GM23338 (cell line): ENCODE results near the gene PRG3. TPM values are rescaled to one million over a fixed set of nuclear protein-coding genes. Genes with fewer than 3 reads are reported as not detected.

ENCODE experiments used
- ATAC-seq: fragments of 200-7000 bp; cut with Tn5 transposase; 3 replicates; pipeline ENCODE4 v1.9.1; 2020
- DNase-seq: peaks from one replicate; pipeline ENCODE4 v3.0.0-alpha.2; 2015; ENCODE audit warnings: low spot score
- H2AFZ ChIP-seq: fragments of 200-600 bp; sonication (generic); 2 replicates; pipeline ENCODE4 v1.8.0; 2016; ENCODE audit warnings: antibody characterized with exemption, mild to moderate bottlenecking, moderate library complexity
- H3F3A ChIP-seq: fragments of 200-600 bp; sonication (generic); replicated peaks from 2 replicates; pipeline ENCODE4 v1.8.0; 2017; ENCODE audit warnings: antibody characterized with exemption, mixed run types, low read depth
- H3K27ac ChIP-seq: fragments of 200-600 bp; sonication (generic); 2 replicates; pipeline ENCODE4 v1.6.1; 2016; ENCODE audit warnings: low read depth
- H3K27me3 ChIP-seq: fragments of 200-600 bp; sonication (generic); 2 replicates; pipeline ENCODE4 v1.8.0; 2016; ENCODE audit warnings: mild to moderate bottlenecking, mixed run types, moderate library complexity; ENCODE audit not compliant: insufficient read depth
- H3K36me3 ChIP-seq: fragments of 200-600 bp; sonication (generic); 2 replicates; pipeline ENCODE4 v1.8.0; 2016; ENCODE audit warnings: mild to moderate bottlenecking; ENCODE audit not compliant: insufficient read depth
- H3K4me1 ChIP-seq: fragments of 200-600 bp; sonication (generic); 2 replicates; pipeline ENCODE4 v1.8.0; 2016; ENCODE audit warnings: mild to moderate bottlenecking, moderate library complexity; ENCODE audit not compliant: insufficient read depth
- H3K4me2 ChIP-seq: fragments of 200-600 bp; sonication (generic); 2 replicates; pipeline ENCODE4 v1.7.1; 2017; ENCODE audit warnings: mixed run types
- H3K4me3 ChIP-seq: fragments of 200-600 bp; sonication (generic); 2 replicates; pipeline ENCODE4 v1.6.1; 2016; ENCODE audit warnings: mixed run types
- H3K79me2 ChIP-seq: fragments of 200-600 bp; sonication (generic); replicated peaks from 2 replicates; pipeline ENCODE4 v1.8.0; 2017; ENCODE audit warnings: mild to moderate bottlenecking; ENCODE audit not compliant: insufficient read depth
- H3K9me2 ChIP-seq: fragments of 200-600 bp; sonication (generic); 2 replicates; pipeline ENCODE4 v1.8.0; 2017; ENCODE audit not compliant: insufficient read depth
- H4K20me1 ChIP-seq: fragments of 200-600 bp; sonication (generic); replicated peaks from 2 replicates; pipeline ENCODE4 v1.8.0; 2017; ENCODE audit warnings: mild to moderate bottlenecking; ENCODE audit not compliant: insufficient read depth
- H3K27ac Mint-ChIP-seq: 2 replicates; pipeline ENCODE4 v1.8.0; 2020; ENCODE audit warnings: inconsistent platforms, mild to moderate bottlenecking, moderate library complexity, mixed read lengths
- H3K27me3 Mint-ChIP-seq: 3 replicates; pipeline ENCODE4 v1.8.0; 2022; ENCODE audit warnings: low read depth, mild to moderate bottlenecking, moderate library complexity, mixed read lengths, inconsistent platforms; ENCODE audit not compliant: insufficient read depth, poor library complexity
- H3K36me3 Mint-ChIP-seq: 3 replicates; pipeline ENCODE4 v1.8.0; 2021; ENCODE audit warnings: low read depth, mild to moderate bottlenecking, inconsistent platforms, moderate library complexity, mixed read lengths
- H3K4me1 Mint-ChIP-seq: 3 replicates; pipeline ENCODE4 v1.8.0; 2020; ENCODE audit warnings: mild to moderate bottlenecking, inconsistent platforms, mixed read lengths
- H3K4me3 Mint-ChIP-seq: 3 replicates; pipeline ENCODE4 v1.8.0; 2021; ENCODE audit warnings: moderate library complexity, mild to moderate bottlenecking, inconsistent platforms, mixed read lengths
- H3K9me3 Mint-ChIP-seq: 3 replicates; pipeline ENCODE4 v1.8.0; 2020; ENCODE audit warnings: moderate library complexity, mild to moderate bottlenecking, inconsistent platforms, mixed read lengths
- CREB1 ChIP-seq: fragments of 250-450 bp; sonication (Bioruptor Pico); IDR thresholded peaks from 2 replicates; pipeline ENCODE4 v1.5.0; 2020; ENCODE audit warnings: low read depth, mild to moderate bottlenecking, moderate library complexity
- ETS1 ChIP-seq: IDR thresholded peaks from 2 replicates; pipeline ENCODE4 v1.6.1; 2016; ENCODE audit warnings: antibody characterized with exemption
- EZH2phosphoT487 ChIP-seq: fragments of 200-600 bp; sonication (generic); IDR thresholded peaks from one replicate; pipeline ENCODE4 v1.8.1; 2018; ENCODE audit warnings: antibody characterized with exemption; ENCODE audit not compliant: unreplicated experiment
- NANOG ChIP-seq: IDR thresholded peaks from 2 replicates; pipeline ENCODE4 v1.6.1; 2016; ENCODE audit warnings: antibody characterized with exemption, borderline replicate concordance
- POLR2AphosphoS5 ChIP-seq: IDR thresholded peaks from 2 replicates; pipeline ENCODE4 v1.6.1; 2016; ENCODE audit warnings: antibody characterized with exemption, low read depth
- STAT1 ChIP-seq: IDR thresholded peaks from one replicate; pipeline ENCODE4 v1.6.1; 2016; ENCODE audit warnings: antibody characterized with exemption; ENCODE audit not compliant: unreplicated experiment
- ZNF114 ChIP-seq: fragments of 250-450 bp; sonication (Bioruptor Pico); IDR thresholded peaks from 2 replicates; pipeline ENCODE4 v1.5.0; 2020; ENCODE audit warnings: mild to moderate bottlenecking, moderate library complexity
- ZNF331 ChIP-seq: fragments of 250-450 bp; sonication (Bioruptor Pico); IDR thresholded peaks from 2 replicates; pipeline ENCODE4 v1.5.0; 2020; ENCODE audit warnings: low read depth, mild to moderate bottlenecking, moderate library complexity
- polyA plus RNA-seq: library from polyadenylated mRNA; unstranded; fragments of >200 nt; fragmentation: Nextera tagmentation; extraction: Ambion mirVana; gene quantifications from 2 replicates; pipeline ENCODE4 v1.2.1, GENCODE V29; 2016
- total RNA-seq: library from RNA; depleted of rRNA; stranded (reverse); fragments of >200 nt; shearing (Covaris generic); gene quantifications from 2 replicates; pipeline ENCODE4 v1.2.3, GENCODE V29; 2014
- TF ChIP-seq, protein P1 (sequence below): IDR thresholded peaks from one replicate; pipeline ENCODE4 v1.6.1; 2018; ENCODE audit warnings: antibody characterized with exemption; ENCODE audit not compliant: unreplicated experiment
- TF ChIP-seq, protein P2 (sequence below), 2 experiments: fragments of 200-600 bp in 1 of 2; sonication (generic) in 1 of 2; conservative IDR thresholded peaks; 2 replicates each; pipeline versions ENCODE4 v1.5.1 to v1.6.1; 2016 to 2017; ENCODE audit warnings: antibody characterized with exemption in 2 of 2, low read depth in 2 of 2, mild to moderate bottlenecking in 2 of 2, moderate library complexity in 1 of 2

Gene PRG3
- total and polyA plus RNA-seq, 2 experiments from 2014 or later: not detected

DNA sequence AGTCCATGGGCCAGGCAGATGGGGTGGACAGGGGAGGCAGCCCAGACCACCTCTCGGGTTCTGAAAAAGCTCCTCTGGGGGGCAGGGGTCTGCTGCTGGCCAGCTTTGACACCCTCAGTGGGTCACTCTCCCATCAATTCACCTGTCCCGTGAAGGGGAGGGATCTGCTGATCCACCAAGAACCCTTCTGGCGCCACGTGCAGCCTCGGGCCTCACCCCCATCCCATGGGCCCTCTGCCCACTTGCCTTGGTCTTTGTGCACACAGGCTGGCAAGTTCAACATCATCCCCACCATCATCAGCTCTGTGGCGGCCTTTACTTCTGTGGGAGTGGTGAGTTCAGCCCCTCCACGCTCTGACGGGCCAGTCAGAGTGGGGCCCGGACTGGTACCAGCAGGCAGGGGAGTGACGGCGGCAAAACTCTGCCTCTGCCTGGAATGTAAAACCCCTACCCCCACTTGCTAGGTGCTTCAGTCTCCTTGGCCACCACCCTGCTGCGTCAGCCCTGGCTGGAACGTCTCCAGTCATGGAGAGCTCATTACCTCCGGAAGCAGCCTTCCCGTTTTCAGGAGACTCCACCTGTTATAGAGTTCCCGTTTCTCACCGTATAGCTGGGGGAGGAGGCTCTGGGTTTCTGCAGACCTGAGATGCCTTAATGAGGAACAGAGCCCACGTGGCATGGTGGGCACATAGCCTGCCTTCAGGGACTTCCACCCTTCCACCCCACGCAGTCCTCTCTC, 12.7 kb downstream of the PRG3 start:
- no peak overlapping the region for H3K4me3 ChIP-seq
- H3K9me3 Mint-ChIP-seq: no peaks in the 10 kb centered on the region
- no peaks in the 10 kb centered on the region for H3K79me2 ChIP-seq

DNA sequence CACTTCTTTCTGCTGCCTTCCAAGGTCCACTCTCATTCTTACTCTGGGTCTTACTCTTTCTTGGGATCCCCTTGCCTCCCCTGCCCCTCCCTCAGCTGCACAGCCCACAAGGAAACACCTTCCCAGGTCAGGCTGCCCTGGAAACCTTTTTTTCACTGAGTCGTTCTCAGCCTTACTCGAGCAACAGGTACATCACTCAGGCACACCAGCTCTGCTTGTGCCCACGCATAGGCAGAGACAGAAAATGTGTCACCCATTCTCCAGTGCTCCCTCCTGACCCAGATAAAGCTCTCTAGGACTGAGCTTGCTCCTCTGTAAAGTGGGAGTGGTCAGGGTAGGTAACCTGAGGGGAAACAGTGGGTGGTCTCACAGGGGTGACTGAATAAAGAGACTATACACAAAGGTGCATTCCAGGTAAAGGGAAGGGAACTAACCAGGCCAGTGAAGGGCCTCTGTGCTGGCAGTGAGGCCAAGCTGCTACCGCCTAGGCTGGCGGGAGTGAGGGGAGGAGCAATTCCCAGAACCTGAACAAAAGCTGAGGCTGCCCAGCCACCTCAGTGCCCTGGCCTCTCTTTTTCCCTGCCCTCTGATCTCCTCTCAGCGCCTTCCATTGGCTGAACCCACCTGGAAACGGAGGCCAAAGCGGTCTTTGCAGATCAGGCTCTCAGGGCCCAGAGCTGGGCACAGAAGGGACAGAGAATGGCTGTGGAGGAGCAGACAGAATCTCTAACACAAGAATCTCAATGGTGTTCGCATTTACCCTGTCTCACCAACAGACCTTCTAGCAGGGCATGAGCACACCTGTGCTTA, 15.9 kb downstream of the PRG3 start:
- peaks cover 22% of the 10 kb centered on the region for H3K4me1 Mint-ChIP-seq
- Histone ChIP-seq H2AFZ (peak overlapping the region; percentile 95), H3K36me3 (no peaks in the 10 kb centered on the region), H3K79me2 (no peaks in the 10 kb centered on the region), H3F3A (0 out of 2 replicates have a peak, but pooled peaks cover 3% of the 10 kb centered on the region), H3K4me2 (peak overlapping the region; percentile 63), H3K4me1 (peaks cover 15% of the 10 kb centered on the region), H3K9me2 (no peaks in the 10 kb centered on the region), H4K20me1 (no peaks in the 10 kb centered on the region), H3K27me3 (no peaks in the 10 kb centered on the region), H3K4me3 (no peak overlapping the region), H3K27ac (no peak overlapping the region)
- no peaks in the 10 kb centered on the region for H3K9me3 Mint-ChIP-seq
- peak; percentile 81 for DNase-seq
- ATAC-seq: peak; percentile 98
- peaks cover 3% of the 10 kb centered on the region for H3K27me3 Mint-ChIP-seq
- H3K4me3 Mint-ChIP-seq: no peak overlapping the region
- TF ChIP-seq NANOG (no peak), STAT1 (no peak), CREB1 (CRISPR knock-in tag) (no peak), POLR2AphosphoS5 (no peak), ZNF331 (CRISPR knock-in tag) (no peak), ETS1 (no peak), EZH2phosphoT487 (no peak)
- TF ChIP-seq, protein P1, sequence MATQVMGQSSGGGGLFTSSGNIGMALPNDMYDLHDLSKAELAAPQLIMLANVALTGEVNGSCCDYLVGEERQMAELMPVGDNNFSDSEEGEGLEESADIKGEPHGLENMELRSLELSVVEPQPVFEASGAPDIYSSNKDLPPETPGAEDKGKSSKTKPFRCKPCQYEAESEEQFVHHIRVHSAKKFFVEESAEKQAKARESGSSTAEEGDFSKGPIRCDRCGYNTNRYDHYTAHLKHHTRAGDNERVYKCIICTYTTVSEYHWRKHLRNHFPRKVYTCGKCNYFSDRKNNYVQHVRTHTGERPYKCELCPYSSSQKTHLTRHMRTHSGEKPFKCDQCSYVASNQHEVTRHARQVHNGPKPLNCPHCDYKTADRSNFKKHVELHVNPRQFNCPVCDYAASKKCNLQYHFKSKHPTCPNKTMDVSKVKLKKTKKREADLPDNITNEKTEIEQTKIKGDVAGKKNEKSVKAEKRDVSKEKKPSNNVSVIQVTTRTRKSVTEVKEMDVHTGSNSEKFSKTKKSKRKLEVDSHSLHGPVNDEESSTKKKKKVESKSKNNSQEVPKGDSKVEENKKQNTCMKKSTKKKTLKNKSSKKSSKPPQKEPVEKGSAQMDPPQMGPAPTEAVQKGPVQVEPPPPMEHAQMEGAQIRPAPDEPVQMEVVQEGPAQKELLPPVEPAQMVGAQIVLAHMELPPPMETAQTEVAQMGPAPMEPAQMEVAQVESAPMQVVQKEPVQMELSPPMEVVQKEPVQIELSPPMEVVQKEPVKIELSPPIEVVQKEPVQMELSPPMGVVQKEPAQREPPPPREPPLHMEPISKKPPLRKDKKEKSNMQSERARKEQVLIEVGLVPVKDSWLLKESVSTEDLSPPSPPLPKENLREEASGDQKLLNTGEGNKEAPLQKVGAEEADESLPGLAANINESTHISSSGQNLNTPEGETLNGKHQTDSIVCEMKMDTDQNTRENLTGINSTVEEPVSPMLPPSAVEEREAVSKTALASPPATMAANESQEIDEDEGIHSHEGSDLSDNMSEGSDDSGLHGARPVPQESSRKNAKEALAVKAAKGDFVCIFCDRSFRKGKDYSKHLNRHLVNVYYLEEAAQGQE: no peak
- TF ChIP-seq, protein P2, sequence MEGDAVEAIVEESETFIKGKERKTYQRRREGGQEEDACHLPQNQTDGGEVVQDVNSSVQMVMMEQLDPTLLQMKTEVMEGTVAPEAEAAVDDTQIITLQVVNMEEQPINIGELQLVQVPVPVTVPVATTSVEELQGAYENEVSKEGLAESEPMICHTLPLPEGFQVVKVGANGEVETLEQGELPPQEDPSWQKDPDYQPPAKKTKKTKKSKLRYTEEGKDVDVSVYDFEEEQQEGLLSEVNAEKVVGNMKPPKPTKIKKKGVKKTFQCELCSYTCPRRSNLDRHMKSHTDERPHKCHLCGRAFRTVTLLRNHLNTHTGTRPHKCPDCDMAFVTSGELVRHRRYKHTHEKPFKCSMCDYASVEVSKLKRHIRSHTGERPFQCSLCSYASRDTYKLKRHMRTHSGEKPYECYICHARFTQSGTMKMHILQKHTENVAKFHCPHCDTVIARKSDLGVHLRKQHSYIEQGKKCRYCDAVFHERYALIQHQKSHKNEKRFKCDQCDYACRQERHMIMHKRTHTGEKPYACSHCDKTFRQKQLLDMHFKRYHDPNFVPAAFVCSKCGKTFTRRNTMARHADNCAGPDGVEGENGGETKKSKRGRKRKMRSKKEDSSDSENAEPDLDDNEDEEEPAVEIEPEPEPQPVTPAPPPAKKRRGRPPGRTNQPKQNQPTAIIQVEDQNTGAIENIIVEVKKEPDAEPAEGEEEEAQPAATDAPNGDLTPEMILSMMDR (conservative IDR thresholded peaks at IDR 0.05; ENCODE audit: low read depth in 2 of 2): no peak
- no peaks in the 10 kb centered on the region for H3K36me3 Mint-ChIP-seq
- H3K27ac Mint-ChIP-seq: no peak overlapping the region

More for the DNA sequence above, 12.7 kb downstream of the PRG3 start:
- Histone ChIP-seq H2AFZ (no peak overlapping the region), H3K4me1 (peaks cover 15% of the 10 kb centered on the region), H3K36me3 (no peaks in the 10 kb centered on the region), H4K20me1 (no peaks in the 10 kb centered on the region), H3K4me2 (no peak overlapping the region), H3K27ac (no peak overlapping the region), H3F3A (0 out of 2 replicates have a peak, but pooled peaks cover 3% of the 10 kb centered on the region), H3K27me3 (no peaks in the 10 kb centered on the region), H3K9me2 (no peaks in the 10 kb centered on the region)
- Mint-ChIP-seq H3K36me3 (no peaks in the 10 kb centered on the region), H3K27me3 (peaks cover 6% of the 10 kb centered on the region), H3K27ac (no peak overlapping the region), H3K4me3 (no peak overlapping the region), H3K4me1 (peaks cover 22% of the 10 kb centered on the region)
- no peak for DNase-seq
- no peak for TF ChIP-seq ZNF114 (CRISPR knock-in tag)
- ATAC-seq: no peak
